HuH-7 (cell line): ENCODE measurements around the gene GPR15.

Source experiments
- DNase-seq: peaks from one replicate; pipeline ENCODE4 v3.0.0; 2011; ENCODE audit warnings: low spot score

GPR15 gene

GRCh38 chr3:98530676-98531075 lies 1.1 kb upstream of the GPR15 start:
- no peak for DNase-seq

GRCh38 chr3:98532275-98532637 lies 478 bp downstream of the GPR15 start:
- DNase-seq = no peak

DNA sequence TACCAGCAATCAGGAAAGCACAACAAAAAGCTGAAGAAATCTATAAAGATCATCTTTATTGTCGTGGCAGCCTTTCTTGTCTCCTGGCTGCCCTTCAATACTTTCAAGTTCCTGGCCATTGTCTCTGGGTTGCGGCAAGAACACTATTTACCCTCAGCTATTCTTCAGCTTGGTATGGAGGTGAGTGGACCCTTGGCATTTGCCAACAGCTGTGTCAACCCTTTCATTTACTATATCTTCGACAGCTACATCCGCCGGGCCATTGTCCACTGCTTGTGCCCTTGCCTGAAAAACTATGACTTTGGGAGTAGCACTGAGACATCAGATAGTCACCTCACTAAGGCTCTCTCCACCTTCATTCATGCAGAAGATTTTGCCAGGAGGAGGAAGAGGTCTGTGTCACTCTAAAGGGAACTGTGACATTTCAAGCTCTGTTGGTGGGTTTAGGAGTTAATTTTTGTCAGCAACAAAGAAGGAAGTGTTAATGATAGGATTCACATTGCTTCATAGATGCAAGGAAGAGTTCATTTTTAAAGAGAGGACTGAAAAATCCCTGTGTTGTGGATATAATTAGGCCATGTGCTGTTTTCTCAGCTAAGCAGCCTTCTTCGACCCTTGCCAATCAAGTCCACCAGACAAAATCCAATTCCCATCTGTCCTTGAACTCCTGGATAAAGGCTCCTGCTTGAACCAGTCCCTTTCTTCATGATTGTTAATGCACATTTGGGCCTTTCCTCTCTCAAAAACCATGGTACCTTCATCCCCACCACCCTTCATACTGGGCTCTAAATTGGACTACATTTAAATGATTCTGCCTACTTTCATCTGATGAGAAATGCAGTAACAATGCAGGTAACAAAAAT lies 1.2 kb downstream of the GPR15 start:
- no peak for DNase-seq

GRCh38 chr3:98534168-98534567 lies 2.4 kb downstream of the GPR15 start:
- no peak for DNase-seq

DNA sequence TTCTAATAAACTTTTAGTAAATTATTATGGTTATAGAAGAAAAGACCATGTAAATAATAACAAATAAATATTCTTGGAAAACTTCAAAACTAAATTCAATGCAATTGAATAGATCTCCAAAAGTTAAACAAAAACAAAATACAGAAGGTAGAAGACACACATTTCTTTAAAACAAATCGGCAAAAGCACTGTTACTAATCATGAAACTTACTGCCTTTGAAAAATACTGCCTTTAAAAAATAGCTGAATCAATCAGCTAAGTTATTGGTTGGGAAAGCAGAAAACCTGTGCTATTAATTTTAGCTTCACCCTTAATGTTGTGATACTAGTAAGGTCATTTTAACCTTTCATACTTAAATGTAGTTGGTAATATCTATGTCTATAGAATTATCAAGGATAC lies 3.0 kb downstream of the GPR15 start:
- DNase-seq = no peak

GRCh38 chr3:98536456-98537017 lies 4.8 kb downstream of the GPR15 start:
- no peak for DNase-seq

DNA sequence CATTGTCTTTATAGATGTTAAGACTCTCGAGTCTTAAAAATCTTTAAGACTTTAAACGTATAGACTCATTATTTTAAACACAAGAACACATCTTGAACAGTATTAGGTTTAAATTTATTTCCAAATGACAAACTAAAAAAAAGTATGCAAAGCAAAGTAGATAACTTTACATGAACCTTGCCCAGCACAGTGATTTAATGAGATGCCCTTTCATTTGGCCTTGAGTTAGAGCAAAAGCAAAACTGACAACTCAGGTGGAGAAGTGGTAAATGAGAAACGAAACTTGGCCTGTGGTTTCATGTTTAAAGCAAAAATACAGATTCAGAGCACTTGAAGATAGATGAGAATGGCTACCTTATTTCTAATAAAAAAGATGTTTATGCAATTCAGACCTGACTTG lies 8.6 kb downstream of the GPR15 start:
- no peak for DNase-seq

- DNase-seq = no peak
These were observed 9.9 kb downstream of the GPR15 start for GRCh38 chr3:98541695-98542094.

GRCh38 chr3:98542623-98543022 lies 10.8 kb downstream of the GPR15 start:
- no peak for DNase-seq

- DNase-seq = no peak
These were observed 14.2 kb downstream of the GPR15 start for GRCh38 chr3:98545940-98546339.

DNA sequence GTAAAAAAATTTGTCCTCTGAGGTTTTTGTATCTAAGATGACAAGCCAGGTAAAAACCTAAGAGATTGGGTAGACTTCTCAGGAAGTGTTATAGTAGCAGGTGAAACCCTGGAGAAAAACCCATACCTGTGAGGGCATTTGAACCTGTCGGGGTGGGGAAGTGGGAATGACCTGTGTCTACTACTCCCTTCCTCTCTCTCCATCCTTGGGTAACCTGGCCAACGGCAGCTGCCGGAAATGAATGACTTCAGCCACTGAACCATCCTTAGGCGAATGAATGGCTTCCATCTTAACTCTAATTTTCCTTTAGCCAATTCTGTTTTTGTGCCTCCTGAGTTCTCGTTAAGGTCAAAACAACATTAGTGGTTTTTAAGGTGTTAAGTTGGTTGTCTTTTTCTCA lies 16.8 kb downstream of the GPR15 start:
- DNase-seq = no peak

DNA sequence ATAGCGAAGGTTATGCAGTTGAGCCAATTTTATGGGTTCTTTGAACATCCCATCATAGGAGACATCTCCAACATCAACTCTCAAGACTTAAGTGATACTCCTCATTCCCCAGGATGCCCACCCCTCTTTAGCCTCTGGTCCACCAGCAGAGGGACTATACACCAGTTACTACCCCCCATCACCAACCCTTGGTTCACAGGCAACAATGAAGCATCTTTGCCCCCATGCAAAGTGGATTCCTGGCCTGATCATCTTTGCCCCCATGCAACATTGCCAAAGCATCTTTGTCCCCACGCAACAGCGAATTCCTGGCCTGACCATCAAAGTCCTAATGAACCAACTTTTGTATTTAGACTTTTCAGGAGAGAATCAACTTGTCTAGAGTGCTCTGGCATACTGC lies 19.1 kb downstream of the GPR15 start:
- DNase-seq = no peak

- no peak for DNase-seq
These were observed 19.5 kb downstream of the GPR15 start for GRCh38 chr3:98551236-98551635.

GRCh38 chr3:98551754-98552153 lies 20.0 kb downstream of the GPR15 start:
- DNase-seq = no peak

DNA sequence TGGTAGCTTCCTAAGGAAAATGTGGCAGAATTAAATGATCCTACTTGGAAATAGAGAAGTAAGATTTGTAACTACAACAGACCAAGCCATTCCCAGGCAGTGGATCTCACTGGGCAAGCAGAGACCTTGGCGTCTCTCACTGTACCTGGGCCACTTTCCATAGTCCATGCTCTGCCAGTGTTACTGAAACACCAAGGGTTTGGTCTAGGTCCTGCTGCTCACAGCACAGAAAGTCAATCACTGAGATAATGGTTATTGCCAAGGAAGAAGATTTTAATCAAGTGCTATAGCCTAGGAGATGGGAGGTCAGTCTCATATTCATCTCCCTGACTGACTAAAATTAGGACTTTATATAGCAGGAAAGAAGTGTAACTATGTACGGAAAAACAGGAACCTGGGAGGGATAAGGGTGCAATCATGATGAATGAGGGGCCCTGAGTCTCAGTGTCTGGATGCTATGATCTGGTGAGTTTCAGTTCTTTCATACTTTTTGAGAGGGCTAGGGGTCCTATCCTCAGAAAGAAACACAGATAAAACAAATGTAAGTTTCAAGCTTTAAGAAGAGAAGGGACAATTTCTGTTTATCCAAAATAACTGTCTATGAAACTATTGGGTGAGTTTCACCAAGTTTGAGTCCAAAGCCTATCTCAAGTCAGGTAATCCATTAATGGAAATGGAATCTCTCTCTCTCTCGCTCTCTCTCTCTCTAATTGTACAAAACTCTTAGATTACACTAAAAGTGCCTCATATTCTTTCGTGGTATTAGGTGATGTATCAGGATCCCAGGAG lies 20.6 kb downstream of the GPR15 start:
- no peak for DNase-seq

- DNase-seq = no peak
These were observed 21.3 kb downstream of the GPR15 start for GRCh38 chr3:98553021-98553563.

DNA sequence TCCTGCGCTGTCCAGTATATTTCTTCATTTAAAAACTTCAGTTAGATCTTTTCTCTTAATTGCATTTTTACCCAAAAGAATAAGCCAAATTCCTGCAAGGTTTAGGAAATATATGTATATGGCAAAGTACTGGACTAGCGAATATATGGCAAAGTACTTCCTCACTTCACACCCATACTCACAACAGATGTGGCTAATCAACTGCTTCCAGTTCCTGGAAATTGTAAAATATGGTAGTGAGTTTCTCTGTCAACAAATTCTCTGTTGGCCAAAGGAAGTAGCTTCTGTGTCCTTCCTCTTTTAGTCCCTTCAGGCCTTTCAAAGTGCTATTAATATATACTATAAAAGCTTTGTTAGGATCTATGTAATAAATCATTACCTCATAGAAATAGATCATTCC lies 22.0 kb downstream of the GPR15 start:
- DNase-seq = no peak

DNA sequence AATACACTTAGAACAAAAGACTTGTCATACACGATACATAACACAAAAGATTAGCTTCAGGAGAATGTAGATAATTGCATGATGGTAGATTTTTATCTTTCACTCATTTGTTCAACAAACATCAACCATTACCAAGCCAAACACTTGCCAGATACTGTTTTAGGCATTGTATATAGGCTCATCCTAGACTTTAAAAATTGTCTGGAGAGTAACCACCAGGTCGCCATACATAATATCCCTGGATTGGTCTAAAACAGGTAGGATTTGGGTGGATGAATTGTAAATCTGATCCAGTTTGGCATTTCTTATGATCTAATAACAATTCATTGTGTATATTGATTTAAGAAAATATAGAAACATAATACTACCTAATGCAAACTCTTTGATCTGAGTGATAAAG lies 22.8 kb downstream of the GPR15 start:
- DNase-seq = no peak

GRCh38 chr3:98555025-98555379 lies 23.2 kb downstream of the GPR15 start:
- no peak for DNase-seq

DNA sequence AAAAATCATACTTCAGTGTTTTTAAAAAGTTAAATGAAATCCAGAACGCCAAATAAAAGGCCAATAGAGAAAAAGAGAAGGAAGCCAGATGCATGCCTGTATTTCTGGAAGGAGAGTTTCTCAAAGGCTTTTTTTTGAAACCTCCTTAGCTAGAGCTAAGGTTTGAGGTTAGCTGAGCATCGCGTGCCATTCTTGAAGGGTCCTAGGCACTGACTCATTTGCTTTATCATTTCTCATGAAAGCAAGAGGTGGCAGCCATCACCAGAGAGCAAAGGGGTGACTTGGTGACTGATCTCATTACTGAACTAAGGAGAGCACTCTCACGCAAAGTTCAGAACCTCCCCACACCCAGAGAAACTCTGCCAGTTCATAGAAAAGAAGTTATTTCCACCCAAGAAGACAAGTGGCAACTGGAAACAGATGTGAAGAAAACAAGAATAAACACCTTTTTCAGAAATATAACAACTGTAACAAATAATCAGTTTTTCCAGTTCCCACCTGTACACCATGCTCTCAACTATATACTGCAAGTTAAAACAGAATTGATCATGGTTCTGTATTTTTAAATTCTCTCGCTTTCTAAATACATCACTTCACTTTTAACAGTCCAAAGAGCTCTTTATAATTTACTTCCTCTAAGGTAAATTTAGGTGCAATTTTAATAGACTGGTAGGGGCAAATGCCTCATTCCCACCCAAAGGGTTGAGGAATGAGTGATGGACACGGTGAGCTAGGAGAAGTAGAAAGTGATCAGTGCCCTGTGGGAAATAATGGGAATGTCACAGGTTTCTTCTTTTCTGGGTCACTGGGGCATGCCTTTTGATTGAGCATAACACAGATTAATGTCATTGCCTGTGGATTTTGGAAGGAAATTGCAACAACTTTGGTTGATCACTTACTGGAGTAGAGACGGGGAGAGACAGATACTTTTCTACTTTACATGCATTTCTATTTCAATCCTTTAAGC lies 24.7 kb downstream of the GPR15 start:
- no peak for DNase-seq

- no peak for DNase-seq
These were observed 25.7 kb downstream of the GPR15 start for GRCh38 chr3:98557324-98558010.
